Fibroblast of lung (primary cell): Measurements from ENCODE around the gene LIMK1. TPM values are rescaled to one million over a fixed set of nuclear protein-coding genes. Genes with fewer than 3 reads are reported as not detected.

ENCODE experiments used
- DNase-seq, 2 donors: peaks; one replicate each; pipeline versions ENCODE4 v3.0.0 to v3.0.0-alpha.2; 2010; ENCODE audit warnings: low read depth in 2 of 2
- H2AFZ ChIP-seq: 2 replicates; pipeline ENCODE4 v1.5.1; 2012; ENCODE audit warnings: low read length, control low read depth, inconsistent platforms
- H3K27ac ChIP-seq: 2 replicates; pipeline ENCODE4 v1.5.1; 2011; ENCODE audit warnings: low read length, control low read depth; ENCODE audit not compliant: insufficient read depth
- H3K27me3 ChIP-seq: 2 replicates; pipeline ENCODE4 v1.5.1; 2011; ENCODE audit warnings: mild to moderate bottlenecking, low read length; ENCODE audit not compliant: control insufficient read depth, insufficient read depth
- H3K36me3 ChIP-seq: 2 replicates; pipeline ENCODE4 v1.5.1; 2011; ENCODE audit warnings: low read length; ENCODE audit not compliant: control insufficient read depth, insufficient read depth
- H3K4me1 ChIP-seq: 2 replicates; pipeline ENCODE4 v1.5.1; 2011; ENCODE audit warnings: low read length; ENCODE audit not compliant: control insufficient read depth, insufficient read depth; ENCODE audit errors: extremely low read depth
- H3K4me2 ChIP-seq: 2 replicates; pipeline ENCODE4 v1.5.1; 2011; ENCODE audit warnings: low read length, control low read depth; ENCODE audit not compliant: insufficient read depth; ENCODE audit errors: extremely low read depth
- H3K4me3 ChIP-seq, 4 experiments: fragments of 200-600 bp in 1 of 4; sonication (generic) in 1 of 4; replicated peaks in 1 of 4; 2 replicates each; pipeline ENCODE4 v1.5.1; 2011 to 2016; ENCODE audit warnings: low read length in 4 of 4, low read depth in 3 of 4, mild to moderate bottlenecking in 3 of 4, control low read depth in 2 of 4, inconsistent platforms in 1 of 4, mixed read lengths in 1 of 4; ENCODE audit not compliant: insufficient read depth in 1 of 4; ENCODE audit errors: control extremely low read depth in 1 of 4
- H3K79me2 ChIP-seq: 2 replicates; pipeline ENCODE4 v1.5.1; 2012; ENCODE audit warnings: mild to moderate bottlenecking, low read length, inconsistent platforms; ENCODE audit not compliant: control insufficient read depth, insufficient read depth
- H3K9ac ChIP-seq: 2 replicates; pipeline ENCODE4 v1.5.1; 2011; ENCODE audit warnings: mild to moderate bottlenecking, low read length, control low read depth; ENCODE audit not compliant: insufficient read depth
- H3K9me3 ChIP-seq: 2 replicates; pipeline ENCODE4 v1.5.1; 2012; ENCODE audit warnings: low read depth, low read length; ENCODE audit not compliant: control insufficient read depth, insufficient read depth
- H4K20me1 ChIP-seq: 2 replicates; pipeline ENCODE4 v1.5.1; 2011; ENCODE audit warnings: low read length; ENCODE audit not compliant: control insufficient read depth, insufficient read depth; ENCODE audit errors: extremely low read depth
- EZH2 ChIP-seq: IDR thresholded peaks from 2 replicates; pipeline ENCODE4 v1.5.1; 2012; ENCODE audit warnings: low read length, control low read depth, mild to moderate bottlenecking; ENCODE audit errors: missing control alignments
- polyA plus RNA-seq, 2 donors: library from polyadenylated mRNA; depleted of rRNA in 1 of 2; stranded (reverse) in 1 of 2; unstranded in 1 of 2; fragments of >200 nt; gene quantifications; 2 replicates each; pipeline ENCODE4 v1.2.1, GENCODE V29; 2011 to 2012; ENCODE audit warnings: missing spikeins in 1 of 2
- total RNA-seq: library from RNA; depleted of rRNA; stranded (reverse); fragments of >200 nt; gene quantifications from 2 replicates; pipeline ENCODE4 v1.2.1, GENCODE V29; 2014
- TF ChIP-seq, protein P1 (sequence below), 2 donors: IDR thresholded peaks in 1 of 2; conservative IDR thresholded peaks in 1 of 2; 1 replicate in 1 of 2; 2 replicates in 1 of 2; pipeline ENCODE4 v1.5.1; 2011 to 2012; ENCODE audit warnings: low read length in 2 of 2, control low read depth in 1 of 2, inconsistent platforms in 1 of 2, low read depth in 1 of 2, mild to moderate bottlenecking in 1 of 2

Gene LIMK1
- total and polyA plus RNA-seq, 2 donors (not counting 1 experiment from before 2014, with no cell fraction given), result 22.5 TPM

DNA sequence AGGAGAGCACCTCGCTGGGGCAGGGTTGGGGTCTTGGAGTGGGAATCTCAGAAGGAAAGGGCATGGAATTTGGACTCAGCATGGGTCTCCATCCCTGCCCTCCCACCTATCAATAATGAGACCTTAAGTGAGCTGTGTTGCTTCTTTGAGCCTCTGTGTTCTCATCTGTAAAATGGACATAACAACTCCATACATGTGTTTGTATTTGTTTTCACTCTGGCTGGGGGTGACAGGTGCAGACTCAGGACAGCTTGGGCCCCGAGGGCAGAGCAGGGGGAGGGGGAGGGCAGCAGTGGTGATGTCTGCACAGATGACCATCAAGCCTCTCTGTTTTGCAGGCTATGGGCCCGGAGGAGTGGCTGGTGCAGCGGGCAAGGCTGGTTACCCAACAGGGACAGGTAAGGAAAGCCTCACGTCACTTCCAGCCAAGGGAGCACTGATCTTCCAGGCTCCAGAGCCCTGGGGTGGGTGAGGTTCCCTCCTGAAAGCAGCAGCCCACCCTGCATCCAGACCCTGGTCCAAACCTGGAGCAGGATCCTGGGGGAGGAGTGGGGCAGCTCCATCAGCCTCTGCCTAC lies 35.7 kb upstream of the LIMK1 start:
- H3K4me2 ChIP-seq, result no peak overlapping the region
- H3K4me3 ChIP-seq, result no peak overlapping the region
- no peak overlapping the region for H2AFZ ChIP-seq
- H3K79me2 ChIP-seq, result no peaks in the 10 kb centered on the region
- H3K9ac ChIP-seq, result no peak overlapping the region
- TF ChIP-seq, protein P1, sequence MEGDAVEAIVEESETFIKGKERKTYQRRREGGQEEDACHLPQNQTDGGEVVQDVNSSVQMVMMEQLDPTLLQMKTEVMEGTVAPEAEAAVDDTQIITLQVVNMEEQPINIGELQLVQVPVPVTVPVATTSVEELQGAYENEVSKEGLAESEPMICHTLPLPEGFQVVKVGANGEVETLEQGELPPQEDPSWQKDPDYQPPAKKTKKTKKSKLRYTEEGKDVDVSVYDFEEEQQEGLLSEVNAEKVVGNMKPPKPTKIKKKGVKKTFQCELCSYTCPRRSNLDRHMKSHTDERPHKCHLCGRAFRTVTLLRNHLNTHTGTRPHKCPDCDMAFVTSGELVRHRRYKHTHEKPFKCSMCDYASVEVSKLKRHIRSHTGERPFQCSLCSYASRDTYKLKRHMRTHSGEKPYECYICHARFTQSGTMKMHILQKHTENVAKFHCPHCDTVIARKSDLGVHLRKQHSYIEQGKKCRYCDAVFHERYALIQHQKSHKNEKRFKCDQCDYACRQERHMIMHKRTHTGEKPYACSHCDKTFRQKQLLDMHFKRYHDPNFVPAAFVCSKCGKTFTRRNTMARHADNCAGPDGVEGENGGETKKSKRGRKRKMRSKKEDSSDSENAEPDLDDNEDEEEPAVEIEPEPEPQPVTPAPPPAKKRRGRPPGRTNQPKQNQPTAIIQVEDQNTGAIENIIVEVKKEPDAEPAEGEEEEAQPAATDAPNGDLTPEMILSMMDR (conservative IDR thresholded peaks at IDR 0.05 in 1 of 2, IDR thresholded peaks at IDR 0.05 in 1 of 2; ENCODE audit: low read depth in 1 of 2, low read length in 2 of 2), result no peak
- TF ChIP-seq EZH2, result no peak
- H3K4me1 ChIP-seq, result no peaks in the 10 kb centered on the region
- H4K20me1 ChIP-seq, result peaks cover 2% of the 10 kb centered on the region
- no peaks in the 10 kb centered on the region for H3K9me3 ChIP-seq
- DNase-seq, result no peak
- H3K36me3 ChIP-seq, result no peaks in the 10 kb centered on the region
- H3K27me3 ChIP-seq, result peaks cover 3% of the 10 kb centered on the region
- H3K27ac ChIP-seq, result no peak overlapping the region

DNA sequence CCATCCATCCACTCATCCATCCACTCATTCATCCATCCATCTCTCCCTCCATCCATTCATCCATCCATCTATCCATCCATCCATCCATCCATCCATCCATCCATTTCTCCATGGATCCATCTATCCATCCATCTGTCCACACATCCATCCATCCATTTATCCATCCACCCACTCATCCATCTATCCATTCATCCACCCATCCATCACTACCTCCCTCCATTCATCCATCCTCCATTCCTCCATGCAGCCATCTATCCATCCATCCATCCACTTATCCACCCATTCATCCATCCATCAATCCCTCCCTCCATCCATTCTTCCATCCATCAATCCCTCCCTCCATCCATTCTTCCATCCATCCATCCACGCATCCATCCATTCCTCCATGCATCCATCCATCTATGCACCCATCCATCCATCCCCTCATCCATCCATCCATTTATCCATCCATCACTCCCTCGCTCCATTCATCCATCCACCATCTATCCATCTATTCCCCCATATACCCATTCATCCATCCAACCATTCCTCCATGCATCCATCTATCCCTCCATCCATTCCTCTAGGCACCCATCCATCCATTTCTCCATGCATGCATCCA lies 34.5 kb upstream of the LIMK1 start:
- H3K27me3 ChIP-seq, result peaks cover 3% of the 10 kb centered on the region
- H3K9me3 ChIP-seq, result no peaks in the 10 kb centered on the region
- DNase-seq, result no peak
- no peak overlapping the region for H3K9ac ChIP-seq
- no peaks in the 10 kb centered on the region for H3K79me2 ChIP-seq
- no peak overlapping the region for H3K4me3 ChIP-seq
- no peaks in the 10 kb centered on the region for H3K36me3 ChIP-seq
- no peaks in the 10 kb centered on the region for H3K4me1 ChIP-seq
- no peak overlapping the region for H3K4me2 ChIP-seq
- peaks cover 2% of the 10 kb centered on the region for H4K20me1 ChIP-seq
- no peak overlapping the region for H2AFZ ChIP-seq
- no peak for TF ChIP-seq EZH2
- TF ChIP-seq, protein P1 (conservative IDR thresholded peaks at IDR 0.05 in 1 of 2, IDR thresholded peaks at IDR 0.05 in 1 of 2; ENCODE audit: low read depth in 1 of 2, low read length in 2 of 2), result no peak
- H3K27ac ChIP-seq, result no peak overlapping the region

DNA sequence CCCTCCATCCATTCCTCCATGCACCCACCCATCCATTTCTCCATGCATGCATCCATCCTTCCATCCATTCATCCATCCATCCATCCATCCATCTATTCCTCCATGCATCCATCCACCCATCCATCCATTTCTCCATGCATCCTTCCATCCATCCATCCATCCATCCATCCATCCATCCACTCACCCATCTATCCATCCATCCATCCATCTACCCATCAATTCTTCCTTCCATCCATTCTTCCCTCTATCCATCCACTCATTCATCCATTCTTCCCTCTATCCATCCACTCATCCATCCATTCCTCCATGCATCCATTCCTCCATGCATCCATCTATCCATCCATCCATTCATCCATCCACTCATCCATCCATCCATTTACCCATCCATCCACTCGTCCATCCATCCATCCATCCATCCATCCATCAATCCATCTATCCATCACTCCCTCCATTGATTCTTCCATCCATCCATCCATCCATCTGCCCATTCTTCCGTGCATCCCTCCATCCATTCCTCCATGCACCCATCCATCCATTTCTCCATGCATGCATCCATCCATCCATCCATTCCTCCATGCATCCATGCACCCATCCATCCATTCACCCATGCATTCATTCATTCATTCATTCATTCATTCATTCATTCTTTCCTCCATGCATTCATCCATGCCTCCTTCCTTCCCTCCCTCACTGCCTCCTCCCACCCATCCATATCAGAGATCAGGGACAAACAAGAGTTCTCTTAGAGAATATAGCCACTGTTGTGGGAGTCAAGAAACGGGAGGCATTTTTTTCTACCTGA lies 33.4 kb upstream of the LIMK1 start:
- no peak for TF ChIP-seq EZH2
- TF ChIP-seq, protein P1 (conservative IDR thresholded peaks at IDR 0.05 in 1 of 2, IDR thresholded peaks at IDR 0.05 in 1 of 2; ENCODE audit: low read depth in 1 of 2, low read length in 2 of 2), result no peak
- no peak overlapping the region for H3K4me3 ChIP-seq
- H4K20me1 ChIP-seq, result peaks cover 2% of the 10 kb centered on the region
- H2AFZ ChIP-seq, result no peak overlapping the region
- H3K36me3 ChIP-seq, result no peaks in the 10 kb centered on the region
- H3K9ac ChIP-seq, result no peak overlapping the region
- H3K27me3 ChIP-seq, result peaks cover 3% of the 10 kb centered on the region
- no peak overlapping the region for H3K27ac ChIP-seq
- H3K4me1 ChIP-seq, result no peaks in the 10 kb centered on the region
- no peaks in the 10 kb centered on the region for H3K79me2 ChIP-seq
- DNase-seq, result no peak
- H3K9me3 ChIP-seq, result no peaks in the 10 kb centered on the region
- no peak overlapping the region for H3K4me2 ChIP-seq
